ENCODE data around the gene DCLRE1B. TPM values are rescaled to one million over a fixed set of nuclear protein-coding genes. Genes with fewer than 3 reads are reported as not detected.

Gene DCLRE1B
- total and polyA plus RNA-seq, 9 of the 15 experiments (the other 6 are each of a cell fraction or from before 2014, with no cell fraction given): 10.6 to 28.8 (median 17.2) TPM

DNA sequence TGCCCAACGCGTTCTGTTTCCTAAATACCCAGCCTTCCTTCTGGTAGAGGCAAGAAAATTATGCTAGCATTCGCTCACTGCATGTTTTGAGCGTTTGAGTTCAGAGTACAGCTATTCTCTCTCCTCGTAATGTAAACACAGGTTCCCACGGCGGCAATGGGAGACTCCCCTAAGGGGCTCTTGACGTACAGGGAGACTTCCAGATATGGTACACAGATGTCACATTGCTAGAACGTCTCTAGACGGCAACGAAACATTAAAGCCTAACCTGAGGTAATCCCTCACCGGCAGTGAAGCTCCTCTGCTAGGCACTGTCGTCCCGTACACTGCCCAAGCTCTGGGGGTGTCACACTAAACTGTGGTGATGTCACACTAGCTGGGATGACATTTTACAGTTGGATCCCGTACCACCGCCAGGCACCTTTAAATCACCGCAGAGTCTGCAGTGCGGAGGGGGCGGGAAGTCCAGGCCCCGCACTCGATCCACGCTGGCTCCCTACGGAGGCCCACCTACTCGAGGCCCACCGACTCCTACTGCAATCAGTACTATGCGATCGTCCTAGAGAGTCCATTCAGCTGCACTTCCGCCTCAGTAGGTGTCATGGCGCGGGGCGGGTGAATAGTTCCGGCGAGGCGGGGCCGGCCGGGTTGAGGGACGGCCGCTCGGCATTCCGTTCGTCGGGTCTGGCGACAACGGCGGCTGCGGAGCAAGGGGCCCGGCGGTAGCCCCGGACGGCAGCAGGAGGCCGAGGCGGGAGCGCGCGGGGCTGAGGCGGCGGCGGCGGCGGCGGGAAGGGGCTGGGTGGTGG is 24.0 kb downstream of the DCLRE1B start, which contains the start of gene HIPK1 (continued):
- TF ChIP-seq, protein P1, sequence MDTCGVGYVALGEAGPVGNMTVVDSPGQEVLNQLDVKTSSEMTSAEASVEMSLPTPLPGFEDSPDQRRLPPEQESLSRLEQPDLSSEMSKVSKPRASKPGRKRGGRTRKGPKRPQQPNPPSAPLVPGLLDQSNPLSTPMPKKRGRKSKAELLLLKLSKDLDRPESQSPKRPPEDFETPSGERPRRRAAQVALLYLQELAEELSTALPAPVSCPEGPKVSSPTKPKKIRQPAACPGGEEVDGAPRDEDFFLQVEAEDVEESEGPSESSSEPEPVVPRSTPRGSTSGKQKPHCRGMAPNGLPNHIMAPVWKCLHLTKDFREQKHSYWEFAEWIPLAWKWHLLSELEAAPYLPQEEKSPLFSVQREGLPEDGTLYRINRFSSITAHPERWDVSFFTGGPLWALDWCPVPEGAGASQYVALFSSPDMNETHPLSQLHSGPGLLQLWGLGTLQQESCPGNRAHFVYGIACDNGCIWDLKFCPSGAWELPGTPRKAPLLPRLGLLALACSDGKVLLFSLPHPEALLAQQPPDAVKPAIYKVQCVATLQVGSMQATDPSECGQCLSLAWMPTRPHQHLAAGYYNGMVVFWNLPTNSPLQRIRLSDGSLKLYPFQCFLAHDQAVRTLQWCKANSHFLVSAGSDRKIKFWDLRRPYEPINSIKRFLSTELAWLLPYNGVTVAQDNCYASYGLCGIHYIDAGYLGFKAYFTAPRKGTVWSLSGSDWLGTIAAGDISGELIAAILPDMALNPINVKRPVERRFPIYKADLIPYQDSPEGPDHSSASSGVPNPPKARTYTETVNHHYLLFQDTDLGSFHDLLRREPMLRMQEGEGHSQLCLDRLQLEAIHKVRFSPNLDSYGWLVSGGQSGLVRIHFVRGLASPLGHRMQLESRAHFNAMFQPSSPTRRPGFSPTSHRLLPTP (IDR thresholded peaks at IDR 0.05; ENCODE audit: borderline replicate concordance, extremely low read depth, insufficient read length): no peak
- TF ChIP-seq, protein P2, sequence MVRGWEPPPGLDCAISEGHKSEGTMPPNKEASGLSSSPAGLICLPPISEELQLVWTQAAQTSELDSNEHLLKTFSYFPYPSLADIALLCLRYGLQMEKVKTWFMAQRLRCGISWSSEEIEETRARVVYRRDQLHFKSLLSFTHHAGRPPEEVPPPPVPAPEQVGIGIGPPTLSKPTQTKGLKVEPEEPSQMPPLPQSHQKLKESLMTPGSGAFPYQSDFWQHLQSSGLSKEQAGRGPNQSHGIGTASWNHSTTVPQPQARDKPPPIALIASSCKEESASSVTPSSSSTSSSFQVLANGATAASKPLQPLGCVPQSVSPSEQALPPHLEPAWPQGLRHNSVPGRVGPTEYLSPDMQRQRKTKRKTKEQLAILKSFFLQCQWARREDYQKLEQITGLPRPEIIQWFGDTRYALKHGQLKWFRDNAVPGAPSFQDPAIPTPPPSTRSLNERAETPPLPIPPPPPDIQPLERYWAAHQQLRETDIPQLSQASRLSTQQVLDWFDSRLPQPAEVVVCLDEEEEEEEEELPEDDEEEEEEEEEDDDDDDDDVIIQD (CRISPR knock-in tag; IDR thresholded peaks at IDR 0.05): no peak
- TF ChIP-seq FOXJ2 (tag; IDR thresholded peaks at IDR 0.05) (peak; percentile 51; the same call in 1 of the 2 replicates), PHF21A (IDR thresholded peaks at IDR 0.05; ENCODE audit: borderline replicate concordance, low read depth) (no peak), ZEB2 (IDR thresholded peaks at IDR 0.05) (0 out of 2 replicates have a peak, but pooled peaks have one; percentile 43), JUNB (CRISPR knock-in tag; conservative IDR thresholded peaks at IDR 0.05) (no peak), PHF20 (IDR thresholded peaks at IDR 0.05; ENCODE audit: partially characterized antibody) (peak; percentile 89), SMARCA4 (IDR thresholded peaks at IDR 0.05) (peak; percentile 59), KLF6 (CRISPR knock-in tag; IDR thresholded peaks at IDR 0.05; ENCODE audit: borderline replicate concordance) (peak; percentile 81; the same call in 1 of the 2 replicates), NR2C1 (IDR thresholded peaks at IDR 0.05) (peak; percentile 87), NR2C1 (tag; IDR thresholded peaks at IDR 0.05) (peak; percentile 93), HNRNPUL1 (IDR thresholded peaks at IDR 0.05; ENCODE audit: low read length) (no peak), CHD2 (IDR thresholded peaks at IDR 0.05; ENCODE audit: low read depth, low read length) (peak; percentile 47; the same call in 1 of the 2 replicates), SMARCB1 (IDR thresholded peaks at IDR 0.05; ENCODE audit: insufficient read length, low read depth) (no peak), EHMT2 (IDR thresholded peaks at IDR 0.05) (no peak), ZBTB1 (CRISPR knock-in tag; IDR thresholded peaks at IDR 0.05; ENCODE audit: borderline replicate concordance, low read depth) (peak; percentile 73; the same call in 1 of the 2 replicates), RFX5 (IDR thresholded peaks at IDR 0.05; ENCODE audit: low read depth, low read length) (no peak), CBFA2T3 (IDR thresholded peaks at IDR 0.05) (0 out of 2 replicates have a peak, but pooled peaks have one; percentile 21)
- TF ChIP-seq, protein P3, sequence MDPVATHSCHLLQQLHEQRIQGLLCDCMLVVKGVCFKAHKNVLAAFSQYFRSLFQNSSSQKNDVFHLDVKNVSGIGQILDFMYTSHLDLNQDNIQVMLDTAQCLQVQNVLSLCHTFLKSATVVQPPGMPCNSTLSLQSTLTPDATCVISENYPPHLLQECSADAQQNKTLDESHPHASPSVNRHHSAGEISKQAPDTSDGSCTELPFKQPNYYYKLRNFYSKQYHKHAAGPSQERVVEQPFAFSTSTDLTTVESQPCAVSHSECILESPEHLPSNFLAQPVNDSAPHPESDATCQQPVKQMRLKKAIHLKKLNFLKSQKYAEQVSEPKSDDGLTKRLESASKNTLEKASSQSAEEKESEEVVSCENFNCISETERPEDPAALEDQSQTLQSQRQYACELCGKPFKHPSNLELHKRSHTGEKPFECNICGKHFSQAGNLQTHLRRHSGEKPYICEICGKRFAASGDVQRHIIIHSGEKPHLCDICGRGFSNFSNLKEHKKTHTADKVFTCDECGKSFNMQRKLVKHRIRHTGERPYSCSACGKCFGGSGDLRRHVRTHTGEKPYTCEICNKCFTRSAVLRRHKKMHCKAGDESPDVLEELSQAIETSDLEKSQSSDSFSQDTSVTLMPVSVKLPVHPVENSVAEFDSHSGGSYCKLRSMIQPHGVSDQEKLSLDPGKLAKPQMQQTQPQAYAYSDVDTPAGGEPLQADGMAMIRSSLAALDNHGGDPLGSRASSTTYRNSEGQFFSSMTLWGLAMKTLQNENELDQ (CRISPR knock-in tag; IDR thresholded peaks at IDR 0.05; ENCODE audit: borderline replicate concordance): no peak
- TF ChIP-seq, protein P4, sequence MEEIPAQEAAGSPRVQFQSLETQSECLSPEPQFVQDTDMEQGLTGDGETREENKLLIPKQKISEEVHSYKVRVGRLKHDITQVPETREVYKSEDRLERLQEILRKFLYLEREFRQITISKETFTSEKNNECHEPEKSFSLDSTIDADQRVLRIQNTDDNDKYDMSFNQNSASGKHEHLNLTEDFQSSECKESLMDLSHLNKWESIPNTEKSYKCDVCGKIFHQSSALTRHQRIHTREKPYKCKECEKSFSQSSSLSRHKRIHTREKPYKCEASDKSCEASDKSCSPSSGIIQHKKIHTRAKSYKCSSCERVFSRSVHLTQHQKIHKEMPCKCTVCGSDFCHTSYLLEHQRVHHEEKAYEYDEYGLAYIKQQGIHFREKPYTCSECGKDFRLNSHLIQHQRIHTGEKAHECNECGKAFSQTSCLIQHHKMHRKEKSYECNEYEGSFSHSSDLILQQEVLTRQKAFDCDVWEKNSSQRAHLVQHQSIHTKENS (CRISPR knock-in tag; IDR thresholded peaks at IDR 0.05): no peak

All from K562 (cell line).